ENCODE data around the gene PCDHGC3.
"Not testable (repeated sequence)": the region's sequence is repeated elsewhere in the genome, so short reads cannot be mapped to it uniquely, and the experiment has no call there.

Gene PCDHGC3

GRCh38 chr5:141475625-141476131 is at the start of gene PCDHGC3:
TSS of gene PCDHGC3 (plus strand) at chr5:141475966. CDS start at chr5:141476117, 151 bp downstream.
- no peak for DNase-seq (ENCODE audit: low read depth in 1 of 2, low spot score in 1 of 2)

- no peak for DNase-seq (ENCODE audit: low read depth in 1 of 2, low spot score in 1 of 2)
Measured at GRCh38 chr5:141427783-141428426, 47.9 kb upstream of the PCDHGC3 start.

DNA sequence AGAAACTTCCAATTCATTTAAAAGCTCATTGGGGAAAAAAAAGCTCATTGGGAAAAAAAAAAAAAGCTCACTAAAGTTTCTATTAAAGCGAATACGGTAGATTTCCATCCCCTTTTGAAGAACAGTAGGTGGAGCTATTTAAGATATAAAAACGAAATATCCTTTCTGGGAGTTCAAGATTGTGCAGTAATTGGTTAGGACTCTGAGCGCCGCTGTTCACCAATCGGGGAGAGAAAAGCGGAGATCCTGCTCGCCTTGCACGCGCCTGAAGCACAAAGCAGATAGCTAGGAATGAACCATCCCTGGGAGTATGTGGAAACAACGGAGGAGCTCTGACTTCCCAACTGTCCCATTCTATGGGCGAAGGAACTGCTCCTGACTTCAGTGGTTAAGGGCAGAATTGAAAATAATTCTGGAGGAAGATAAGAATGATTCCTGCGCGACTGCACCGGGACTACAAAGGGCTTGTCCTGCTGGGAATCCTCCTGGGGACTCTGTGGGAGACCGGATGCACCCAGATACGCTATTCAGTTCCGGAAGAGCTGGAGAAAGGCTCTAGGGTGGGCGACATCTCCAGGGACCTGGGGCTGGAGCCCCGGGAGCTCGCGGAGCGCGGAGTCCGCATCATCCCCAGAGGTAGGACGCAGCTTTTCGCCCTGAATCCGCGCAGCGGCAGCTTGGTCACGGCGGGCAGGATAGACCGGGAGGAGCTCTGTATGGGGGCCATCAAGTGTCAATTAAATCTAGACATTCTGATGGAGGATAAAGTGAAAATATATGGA is 45.2 kb upstream of the PCDHGC3 start, which contains the start of gene PCDHGA12:
Gene PCDHGA12, plus strand, starts transcription at position 176 of the 782 bp plus-strand sequence. Its CDS starts 253 bp downstream, at position 429.
- DNase-seq (ENCODE audit: low read depth in 1 of 2, low spot score in 1 of 2), result no peak

GRCh38 chr5:141431286-141431685 is 44.5 kb upstream of the PCDHGC3 start:
- DNase-seq (ENCODE audit: low read depth in 1 of 2, low spot score in 1 of 2), result no peak

- DNase-seq (ENCODE audit: low read depth in 1 of 2, low spot score in 1 of 2), result not testable (repeated sequence)
Measured at GRCh38 chr5:141432308-141432707, 43.5 kb upstream of the PCDHGC3 start.

DNA sequence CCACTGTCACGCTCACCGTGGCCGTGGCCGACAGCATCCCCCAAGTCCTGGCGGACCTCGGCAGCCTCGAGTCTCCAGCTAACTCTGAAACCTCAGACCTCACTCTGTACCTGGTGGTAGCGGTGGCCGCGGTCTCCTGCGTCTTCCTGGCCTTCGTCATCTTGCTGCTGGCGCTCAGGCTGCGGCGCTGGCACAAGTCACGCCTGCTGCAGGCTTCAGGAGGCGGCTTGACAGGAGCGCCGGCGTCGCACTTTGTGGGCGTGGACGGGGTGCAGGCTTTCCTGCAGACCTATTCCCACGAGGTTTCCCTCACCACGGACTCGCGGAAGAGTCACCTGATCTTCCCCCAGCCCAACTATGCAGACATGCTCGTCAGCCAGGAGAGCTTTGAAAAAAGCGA is 43.0 kb upstream of the PCDHGC3 start:
- not testable (repeated sequence) for DNase-seq (ENCODE audit: low read depth in 1 of 2, low spot score in 1 of 2)

DNA sequence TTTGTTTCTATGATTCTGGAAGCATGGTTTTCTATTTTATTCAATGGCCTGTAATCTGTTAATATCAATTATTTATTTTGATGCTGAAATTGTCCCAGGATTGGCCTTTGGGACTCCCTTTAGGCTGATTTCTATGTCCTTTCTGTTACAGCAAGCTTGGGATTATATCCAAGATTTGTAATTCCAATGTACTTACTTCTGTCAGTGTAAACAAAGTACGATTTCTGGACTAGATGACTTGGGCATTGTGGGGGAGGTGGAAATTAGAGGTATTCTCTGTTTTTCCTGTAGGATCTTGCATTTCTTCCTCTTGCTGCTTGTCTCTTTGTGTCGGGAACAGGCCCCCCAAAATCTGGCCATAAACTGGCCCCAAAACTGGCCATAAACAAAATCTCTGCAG is 41.8 kb upstream of the PCDHGC3 start:
- no peak for DNase-seq (ENCODE audit: low read depth in 1 of 2, low spot score in 1 of 2)

DNA sequence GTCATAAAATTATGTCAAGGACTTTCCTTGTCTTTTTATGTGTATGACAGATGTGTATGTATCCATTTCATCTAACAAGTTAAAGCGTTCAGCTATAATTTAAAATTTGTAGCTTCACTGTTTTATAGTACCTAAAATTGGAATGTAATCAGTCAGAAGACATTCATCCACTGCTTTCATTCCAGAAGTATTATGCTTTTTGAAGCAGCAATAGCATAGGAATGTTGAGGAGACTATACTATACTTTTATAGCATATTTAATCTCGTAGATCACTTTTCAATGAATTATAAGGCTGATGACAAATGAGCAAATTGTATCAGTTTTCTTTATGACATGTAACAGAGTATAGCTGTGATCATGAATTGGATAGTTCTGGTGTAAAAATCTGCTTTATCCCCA is 38.5 kb upstream of the PCDHGC3 start:
- DNase-seq (ENCODE audit: low read depth in 1 of 2, low spot score in 1 of 2), result no peak

DNA sequence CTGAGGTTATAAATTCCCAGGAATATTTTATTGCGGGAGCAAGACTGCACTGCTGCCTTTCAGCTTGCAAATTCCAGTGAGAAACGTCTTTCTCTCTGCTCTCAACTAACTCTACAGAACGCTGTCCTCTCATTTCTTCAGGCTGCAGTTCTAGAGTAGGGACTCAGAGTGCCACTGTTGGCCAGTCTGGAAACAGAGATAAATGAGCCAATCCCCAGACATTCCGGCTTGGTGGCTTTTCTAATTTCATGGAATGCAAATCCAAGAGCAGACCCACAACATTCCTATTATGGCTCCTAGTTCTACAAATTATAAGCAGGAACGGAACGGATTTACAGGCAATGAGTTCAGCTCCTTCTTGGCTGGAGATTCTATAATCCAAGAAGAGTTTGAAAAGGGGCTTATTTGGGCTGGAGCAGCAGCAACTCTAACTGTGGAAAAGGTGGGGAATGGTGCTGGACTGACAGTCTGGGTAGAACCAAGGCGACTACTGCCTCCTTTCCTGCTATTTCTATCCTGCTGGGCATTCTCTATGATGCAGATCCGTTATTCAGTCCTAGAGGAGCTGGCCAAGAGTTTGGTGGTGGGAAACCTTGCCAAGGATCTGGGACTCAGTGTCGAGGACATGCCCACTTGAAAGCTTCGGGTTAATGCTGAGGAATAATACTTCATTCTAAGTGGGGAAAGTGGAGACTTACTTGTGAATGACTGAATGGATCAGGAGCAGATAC is 36.2 kb upstream of the PCDHGC3 start:
- no peak for DNase-seq (ENCODE audit: low read depth in 1 of 2, low spot score in 1 of 2)

- DNase-seq (ENCODE audit: low read depth in 1 of 2, low spot score in 1 of 2), result no peak
Measured at GRCh38 chr5:141440341-141440740, 35.4 kb upstream of the PCDHGC3 start.

- DNase-seq (ENCODE audit: low read depth in 1 of 2, low spot score in 1 of 2), result no peak
Measured at GRCh38 chr5:141441571-141442170, 34.1 kb upstream of the PCDHGC3 start.

DNA sequence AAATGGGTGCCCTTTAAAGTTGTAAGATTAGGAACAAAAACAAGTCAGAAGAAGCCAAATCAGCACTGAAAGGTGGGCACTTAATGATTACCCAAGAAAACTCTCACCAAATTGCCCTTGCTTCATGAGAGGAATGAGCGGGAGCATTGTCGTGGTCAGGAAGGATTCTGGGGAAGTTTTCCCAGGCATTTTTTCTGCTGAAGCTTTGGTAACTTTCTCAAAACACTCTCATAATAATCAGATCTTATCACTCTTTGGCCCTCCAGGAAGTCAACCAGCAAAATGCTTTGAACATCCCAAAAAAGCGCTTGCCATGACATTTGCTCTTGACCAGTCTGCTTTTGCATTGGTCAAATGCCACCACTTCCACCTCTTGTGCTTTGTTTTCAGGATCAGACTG is 10.4 kb upstream of the PCDHGC3 start:
- no peak for DNase-seq (ENCODE audit: low read depth in 1 of 2, low spot score in 1 of 2)

DNA sequence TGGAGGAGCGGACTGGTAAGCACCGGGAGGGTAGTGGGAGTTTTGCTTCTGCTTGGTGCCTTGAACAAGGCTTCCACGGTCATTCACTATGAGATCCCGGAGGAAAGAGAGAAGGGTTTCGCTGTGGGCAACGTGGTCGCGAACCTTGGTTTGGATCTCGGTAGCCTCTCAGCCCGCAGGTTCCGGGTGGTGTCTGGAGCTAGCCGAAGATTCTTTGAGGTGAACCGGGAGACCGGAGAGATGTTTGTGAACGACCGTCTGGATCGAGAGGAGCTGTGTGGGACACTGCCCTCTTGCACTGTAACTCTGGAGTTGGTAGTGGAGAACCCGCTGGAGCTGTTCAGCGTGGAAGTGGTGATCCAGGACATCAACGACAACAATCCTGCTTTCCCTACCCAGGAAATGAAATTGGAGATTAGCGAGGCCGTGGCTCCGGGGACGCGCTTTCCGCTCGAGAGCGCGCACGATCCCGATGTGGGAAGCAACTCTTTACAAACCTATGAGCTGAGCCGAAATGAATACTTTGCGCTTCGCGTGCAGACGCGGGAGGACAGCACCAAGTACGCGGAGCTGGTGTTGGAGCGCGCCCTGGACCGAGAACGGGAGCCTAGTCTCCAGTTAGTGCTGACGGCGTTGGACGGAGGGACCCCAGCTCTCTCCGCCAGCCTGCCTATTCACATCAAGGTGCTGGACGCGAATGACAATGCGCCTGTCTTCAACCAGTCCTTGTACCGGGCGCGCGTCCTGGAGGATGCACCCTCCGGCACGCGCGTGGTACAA is 556 bp downstream of the PCDHGC3 start:
- no peak for DNase-seq (ENCODE audit: low read depth in 1 of 2, low spot score in 1 of 2)

DNA sequence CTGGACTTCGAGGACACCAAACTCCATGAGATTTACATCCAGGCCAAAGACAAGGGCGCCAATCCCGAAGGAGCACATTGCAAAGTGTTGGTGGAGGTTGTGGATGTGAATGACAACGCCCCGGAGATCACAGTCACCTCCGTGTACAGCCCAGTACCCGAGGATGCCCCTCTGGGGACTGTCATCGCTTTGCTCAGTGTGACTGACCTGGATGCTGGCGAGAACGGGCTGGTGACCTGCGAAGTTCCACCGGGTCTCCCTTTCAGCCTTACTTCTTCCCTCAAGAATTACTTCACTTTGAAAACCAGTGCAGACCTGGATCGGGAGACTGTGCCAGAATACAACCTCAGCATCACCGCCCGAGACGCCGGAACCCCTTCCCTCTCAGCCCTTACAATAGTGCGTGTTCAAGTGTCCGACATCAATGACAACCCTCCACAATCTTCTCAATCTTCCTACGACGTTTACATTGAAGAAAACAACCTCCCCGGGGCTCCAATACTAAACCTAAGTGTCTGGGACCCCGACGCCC is 1.3 kb downstream of the PCDHGC3 start:
- DNase-seq (ENCODE audit: low read depth in 1 of 2, low spot score in 1 of 2), result no peak

GRCh38 chr5:141477815-141478214 is 2.0 kb downstream of the PCDHGC3 start:
- no peak for DNase-seq (ENCODE audit: low read depth in 1 of 2, low spot score in 1 of 2)

DNA sequence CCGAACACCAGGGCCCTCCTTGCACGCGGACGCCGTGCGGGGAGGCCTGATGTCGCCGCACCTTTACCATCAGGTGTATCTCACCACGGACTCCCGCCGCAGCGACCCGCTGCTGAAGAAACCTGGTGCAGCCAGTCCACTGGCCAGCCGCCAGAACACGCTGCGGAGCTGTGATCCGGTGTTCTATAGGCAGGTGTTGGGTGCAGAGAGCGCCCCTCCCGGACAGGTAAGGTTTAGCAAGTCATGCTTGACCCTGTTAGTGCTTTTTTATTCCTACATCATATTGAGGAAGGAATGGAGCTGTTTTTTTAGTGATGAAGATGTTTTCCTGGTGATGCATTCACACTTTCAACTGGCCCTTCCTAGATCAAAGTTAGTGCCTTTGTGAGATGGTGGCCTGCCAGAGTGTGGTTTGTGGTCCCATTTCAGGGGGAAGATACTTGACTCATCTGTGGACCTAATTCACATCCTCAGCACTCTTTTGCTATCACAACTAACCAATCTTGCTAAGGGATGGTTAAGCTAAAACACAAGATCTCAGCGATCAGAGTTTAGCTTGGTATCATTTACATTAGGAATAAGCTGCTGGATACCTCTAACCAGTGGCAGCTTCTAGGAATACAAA is 2.7 kb downstream of the PCDHGC3 start:
- DNase-seq (ENCODE audit: low read depth in 1 of 2, low spot score in 1 of 2), result no peak

DNA sequence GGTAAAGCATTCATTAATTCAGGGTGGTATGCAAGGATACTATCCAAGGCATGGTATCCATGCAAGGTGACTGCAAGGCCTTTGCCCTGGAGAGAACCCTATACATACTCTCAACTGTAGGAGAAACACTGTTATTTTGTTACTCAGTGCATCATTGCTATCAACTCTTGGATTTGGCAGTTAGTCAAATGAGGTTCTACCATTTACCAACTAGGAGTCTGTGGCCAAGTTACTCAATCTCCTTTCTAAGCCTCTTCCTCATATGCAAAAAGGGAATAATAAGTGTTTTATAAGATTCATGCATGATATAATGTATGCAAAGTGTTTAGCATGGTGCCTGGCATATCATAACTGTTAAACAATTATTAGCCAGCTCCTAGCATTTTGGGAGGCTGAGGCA is 4.0 kb downstream of the PCDHGC3 start:
- no peak for DNase-seq (ENCODE audit: low read depth in 1 of 2, low spot score in 1 of 2)

- no peak for DNase-seq (ENCODE audit: low read depth in 1 of 2, low spot score in 1 of 2)
Measured at GRCh38 chr5:141483902-141484301, 8.1 kb downstream of the PCDHGC3 start.

DNA sequence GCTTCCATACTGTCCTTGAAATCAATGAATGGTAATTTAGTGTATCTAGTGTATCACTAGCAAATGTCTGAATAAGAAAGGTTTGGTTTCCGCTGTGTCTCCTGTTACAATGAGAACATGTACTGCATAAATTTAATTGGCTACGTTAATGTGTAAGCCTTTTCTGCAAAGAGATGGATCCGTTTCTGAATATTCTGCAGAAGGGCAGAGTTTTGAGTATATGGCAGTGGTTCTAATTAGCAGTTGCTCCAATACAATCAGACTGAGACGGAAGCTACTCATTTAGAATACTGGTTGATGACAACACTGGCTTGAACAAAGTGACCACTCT is 8.5 kb downstream of the PCDHGC3 start:
- DNase-seq (ENCODE audit: low read depth in 1 of 2, low spot score in 1 of 2), result no peak
